NCI-H1105 treated with DMSO at 0.1 percent for 48 hours (cell line): ENCODE measurements around the gene PCSK5.
"Not testable (repeated sequence)": the region's sequence is repeated elsewhere in the genome, so short reads cannot be mapped to it uniquely, and the experiment has no call there.

Source experiments
- DNase-seq: peaks from one replicate; lab custom pipeline; 2025; lab: John Stamatoyannopoulos, UW

The PCSK5 gene

GRCh38 chr9:76007935-76008334 is 117.5 kb downstream of the PCSK5 start:
- DNase-seq, result no peak

- no peak for DNase-seq
Observed at GRCh38 chr9:76013809-76014208, 123.3 kb downstream of the PCSK5 start.

GRCh38 chr9:76018235-76018634 is 127.8 kb downstream of the PCSK5 start:
- no peak for DNase-seq

GRCh38 chr9:76018761-76019160 is 128.3 kb downstream of the PCSK5 start:
- DNase-seq, result no peak

- no peak for DNase-seq
Observed at GRCh38 chr9:76020652-76021051, 130.2 kb downstream of the PCSK5 start.

- no peak for DNase-seq
Observed at GRCh38 chr9:76022317-76022716, 131.8 kb downstream of the PCSK5 start.

GRCh38 chr9:76023715-76024195 is 133.3 kb downstream of the PCSK5 start:
- no peak for DNase-seq

- DNase-seq, result no peak
Observed at GRCh38 chr9:76025286-76025685, 134.8 kb downstream of the PCSK5 start.

- DNase-seq, result no peak
Observed at GRCh38 chr9:76026796-76027195, 136.3 kb downstream of the PCSK5 start.

GRCh38 chr9:76027416-76027815 is 136.9 kb downstream of the PCSK5 start:
- no peak for DNase-seq

GRCh38 chr9:76027861-76028260 is 137.4 kb downstream of the PCSK5 start:
- no peak for DNase-seq

- DNase-seq, result no peak
Observed at GRCh38 chr9:76032038-76032796, 141.7 kb downstream of the PCSK5 start.

- no peak for DNase-seq
Observed at GRCh38 chr9:76032797-76033373, 142.4 kb downstream of the PCSK5 start.

GRCh38 chr9:76034049-76034448 is 143.6 kb downstream of the PCSK5 start:
- no peak for DNase-seq

- no peak for DNase-seq
Observed at GRCh38 chr9:76036762-76037161, 146.3 kb downstream of the PCSK5 start.

GRCh38 chr9:76037587-76038225 is 147.2 kb downstream of the PCSK5 start:
- no peak for DNase-seq

GRCh38 chr9:76038431-76038830 is 148.0 kb downstream of the PCSK5 start:
- no peak for DNase-seq

GRCh38 chr9:76044266-76044819 is 153.9 kb downstream of the PCSK5 start:
- DNase-seq, result no peak

GRCh38 chr9:76045221-76045620 is 154.7 kb downstream of the PCSK5 start:
- no peak for DNase-seq

GRCh38 chr9:76049341-76049740 is 158.9 kb downstream of the PCSK5 start:
- DNase-seq, result no peak

GRCh38 chr9:76067696-76068095 is 177.2 kb downstream of the PCSK5 start:
- no peak for DNase-seq

GRCh38 chr9:76077537-76077936 is 187.1 kb downstream of the PCSK5 start:
- DNase-seq, result no peak

GRCh38 chr9:76081281-76081680 is 190.8 kb downstream of the PCSK5 start:
- not testable (repeated sequence) for DNase-seq
